H1 (cell line): ENCODE measurements around the gene PIP5K1C. TPM values are rescaled to one million over a fixed set of nuclear protein-coding genes. Genes with fewer than 3 reads are reported as not detected.
A peak's percentile ranks its signal among the peaks of the same experiment; 100 is the strongest.

ENCODE experiments used
- CTCF ChIA-PET: fragments of 300-600 bp; sonication (Branson Sonifier 250); formaldehyde crosslinking; loops from one replicate; lab custom pipeline; 2021; ENCODE audit not compliant: partially characterized antibody; lab: Charles Lee
- POLR2A ChIA-PET: fragments of 300-600 bp; sonication (Branson Sonifier 250); formaldehyde crosslinking; loops from one replicate; lab custom pipeline; 2021; ENCODE audit warnings: inconsistent platforms; ENCODE audit not compliant: partially characterized antibody; lab: Charles Lee
- DNase-seq, 2 experiments: peaks; one replicate each; pipeline versions ENCODE4 v3.0.0 to v3.0.0-alpha.2; 2010 to 2022; ENCODE audit warnings: low spot score in 2 of 2, low read depth in 1 of 2, mixed read lengths in 1 of 2
- FAIRE-seq: peaks from 2 replicates; lab custom pipeline; 2011; peaks lifted over from hg19 to GRCh38; lab: Jason Lieb, UNC
- H2AFZ ChIP-seq: 2 replicates; pipeline ENCODE4 v1.8.1; 2012; ENCODE audit warnings: low read length, inconsistent platforms
- H2AK5ac ChIP-seq: 2 replicates; pipeline ENCODE4 v1.6.1; 2013; ENCODE audit warnings: low read depth, low read length
- H2BK120ac ChIP-seq: replicated peaks from 2 replicates; pipeline ENCODE3; 2013; ENCODE audit warnings: low read depth, low read length, inconsistent platforms
- H2BK12ac ChIP-seq: 2 replicates; pipeline ENCODE4 v1.6.1; 2013; ENCODE audit warnings: low read depth, low read length
- H2BK15ac ChIP-seq: 2 replicates; pipeline ENCODE4 v1.6.1; 2013; ENCODE audit warnings: low read length
- H2BK20ac ChIP-seq: 2 replicates; pipeline ENCODE4 v1.6.1; 2013; ENCODE audit warnings: low read length
- H2BK5ac ChIP-seq: 2 replicates; pipeline ENCODE4 v1.6.1; 2013; ENCODE audit warnings: low read depth, low read length
- H3K14ac ChIP-seq: 2 replicates; pipeline ENCODE4 v1.6.1; 2013; ENCODE audit warnings: inconsistent platforms; ENCODE audit not compliant: insufficient read length
- H3K18ac ChIP-seq: 2 replicates; pipeline ENCODE4 v1.6.1; 2013; ENCODE audit warnings: low read length; ENCODE audit errors: extremely low read depth
- H3K23ac ChIP-seq: 2 replicates; pipeline ENCODE4 v1.6.1; 2013; ENCODE audit warnings: inconsistent platforms; ENCODE audit not compliant: insufficient read length
- H3K23me2 ChIP-seq: 2 replicates; pipeline ENCODE4 v1.6.1; 2013; ENCODE audit warnings: low read depth, low read length
- H3K27ac ChIP-seq: 2 replicates; pipeline ENCODE4 v1.6.1; 2011; ENCODE audit warnings: low read depth, low read length, inconsistent platforms
- H3K27me3 ChIP-seq, 4 experiments: replicated peaks in 1 of 4; 1 replicate in 1 of 4; 2 replicates in 3 of 4; pipeline versions ENCODE4 v1.6.1 to v1.8.1; 2011 to 2013; ENCODE audit warnings: low read length in 3 of 4, mild to moderate bottlenecking in 3 of 4, inconsistent platforms in 2 of 4, mixed read lengths in 2 of 4, moderate library complexity in 1 of 4; ENCODE audit not compliant: control insufficient read depth in 3 of 4, insufficient read depth in 3 of 4; ENCODE audit errors: extremely low read depth in 1 of 4
- H3K36me3 ChIP-seq, 4 experiments: 2 replicates each; pipeline versions ENCODE4 v1.6.1 to v1.8.1; 2011 to 2013; ENCODE audit warnings: mild to moderate bottlenecking in 4 of 4, low read length in 3 of 4, moderate library complexity in 2 of 4, control low read depth in 1 of 4, inconsistent platforms in 1 of 4; ENCODE audit not compliant: insufficient read depth in 4 of 4, control insufficient read depth in 2 of 4
- H3K4ac ChIP-seq: replicated peaks from 2 replicates; pipeline ENCODE3; 2013; ENCODE audit warnings: low read length, low read depth, mixed read lengths, inconsistent platforms; ENCODE audit not compliant: insufficient read length
- H3K4me1 ChIP-seq, 4 experiments: replicated peaks in 1 of 4; 1 replicate in 1 of 4; 2 replicates in 3 of 4; pipeline versions ENCODE4 v1.6.1 to v1.8.1; 2011 to 2013; ENCODE audit warnings: low read length in 3 of 4, inconsistent platforms in 2 of 4, mixed read lengths in 1 of 4; ENCODE audit not compliant: insufficient read depth in 4 of 4, control insufficient read depth in 3 of 4
- H3K4me2 ChIP-seq, 2 experiments: 2 replicates each; pipeline versions ENCODE4 v1.6.1 to v1.8.1; 2011 to 2013; ENCODE audit warnings: low read depth in 2 of 2, low read length in 2 of 2, control low read depth in 1 of 2, inconsistent platforms in 1 of 2, mild to moderate bottlenecking in 1 of 2; ENCODE audit not compliant: insufficient read depth in 1 of 2
- H3K4me3 ChIP-seq, 4 experiments: fragments of 200-600, 300-600 bp in 1 of 4; sonication (generic), shearing (Covaris generic), sonication (Bioruptor Twin) in 1 of 4; 2 replicates each; pipeline versions ENCODE4 v1.5.1 to v1.8.1; 2011 to 2016; ENCODE audit warnings: low read length in 4 of 4, low read depth in 3 of 4, control low read depth in 2 of 4, inconsistent platforms in 2 of 4, mild to moderate bottlenecking in 2 of 4, mixed read lengths in 1 of 4, moderate library complexity in 1 of 4; ENCODE audit not compliant: insufficient read depth in 2 of 4; ENCODE audit errors: extremely low read depth in 1 of 4
- H3K56ac ChIP-seq: replicated peaks from 2 replicates; pipeline ENCODE3; 2013; ENCODE audit warnings: low read depth, mild to moderate bottlenecking, mixed read lengths, low read length, inconsistent platforms; ENCODE audit not compliant: insufficient read length
- H3K79me1 ChIP-seq: 2 replicates; pipeline ENCODE4 v1.6.1; 2013; ENCODE audit warnings: low read depth, low read length, control low read depth
- H3K79me2 ChIP-seq, 2 experiments: 2 replicates each; pipeline versions ENCODE4 v1.6.1 to v1.8.1; 2012 to 2013; ENCODE audit warnings: low read length in 2 of 2, mild to moderate bottlenecking in 2 of 2, inconsistent platforms in 1 of 2; ENCODE audit not compliant: insufficient read depth in 2 of 2, control insufficient read depth in 1 of 2
- H3K9ac ChIP-seq, 4 experiments: replicated peaks in 1 of 4; 1 replicate in 1 of 4; 2 replicates in 3 of 4; pipeline versions ENCODE4 v1.6.1 to v1.8.1; 2011 to 2013; ENCODE audit warnings: low read depth in 3 of 4, low read length in 3 of 4, control low read depth in 2 of 4, mild to moderate bottlenecking in 2 of 4, moderate library complexity in 2 of 4, inconsistent platforms in 1 of 4; ENCODE audit errors: extremely low read depth in 1 of 4
- H3K9me3 ChIP-seq, 2 experiments: 2 replicates each; pipeline versions ENCODE4 v1.6.1 to v1.8.1; 2012 to 2013; ENCODE audit warnings: mild to moderate bottlenecking in 2 of 2, moderate library complexity in 2 of 2, control low read depth in 1 of 2, inconsistent platforms in 1 of 2, low read depth in 1 of 2, low read length in 1 of 2, mixed read lengths in 1 of 2; ENCODE audit not compliant: insufficient read depth in 2 of 2
- H4K20me1 ChIP-seq, 2 experiments: replicated peaks in 1 of 2; 2 replicates each; pipeline versions ENCODE3 to v1.8.1; 2011 to 2013; ENCODE audit warnings: inconsistent platforms in 2 of 2, low read length in 2 of 2, mild to moderate bottlenecking in 1 of 2; ENCODE audit not compliant: insufficient read depth in 2 of 2, control insufficient read depth in 1 of 2
- H4K5ac ChIP-seq: 2 replicates; pipeline ENCODE4 v1.6.1; 2013; ENCODE audit warnings: low read length, low read depth, mixed read lengths, inconsistent platforms; ENCODE audit not compliant: insufficient read length
- H4K8ac ChIP-seq: 2 replicates; pipeline ENCODE4 v1.8.0; 2013; ENCODE audit warnings: mild to moderate bottlenecking, moderate library complexity, low read length, inconsistent platforms; ENCODE audit not compliant: insufficient read depth; ENCODE audit errors: extremely low read depth
- H4K91ac ChIP-seq: replicated peaks from 2 replicates; pipeline ENCODE3; 2013; ENCODE audit warnings: low read length, mixed read lengths, inconsistent platforms; ENCODE audit not compliant: insufficient read length
- KDM1A ChIP-seq: fragments of 200-600, 300-600 bp; sonication (generic); IDR thresholded peaks from 2 replicates; pipeline ENCODE4 v1.7.1; 2016; ENCODE audit warnings: mild to moderate bottlenecking, low read length, borderline replicate concordance
- SIRT6 ChIP-seq: IDR thresholded peaks from one replicate; pipeline ENCODE4 v1.7.1; 2012; ENCODE audit warnings: low read length, inconsistent platforms
- WGBS, 2 experiments: shearing (Covaris generic) in 1 of 2; methylation state at CpG; one replicate each; pipeline versions ENCODE4 v1.1.6 to v1.1.7; 2013 to 2015; ENCODE audit warnings: low lambda C conversion rate in 2 of 2, mixed read lengths in 2 of 2, inconsistent platforms in 1 of 2, low coverage in 1 of 2, missing lambda C conversion rate in 1 of 2; ENCODE audit not compliant: insufficient replicate concordance in 2 of 2, insufficient coverage in 1 of 2, insufficient read length in 1 of 2; ENCODE audit errors: extremely low coverage in 1 of 2, missing lambda C conversion rate in 1 of 2; 5-methylcytosine and 5-hydroxymethylcytosine counted together
- polyA plus RNA-seq, 7 experiments: library from polyadenylated mRNA; depleted of rRNA in 3 of 7; stranded (reverse) in 5 of 7; unstranded in 2 of 7; fragments of >200 nt in 5 of 7; fragments of 200-250 nt in 2 of 7; gene quantifications; 1 replicate in 5 of 7; 2 replicates in 1 of 7; 4 replicates in 1 of 7; pipeline versions ENCODE4 v1.2.1 to v1.2.3, GENCODE V29; 2011 to 2013; ENCODE audit warnings: missing spikeins in 2 of 7, mixed read lengths in 2 of 7
- total RNA-seq: library from RNA; stranded (reverse); fragmentation: NEBNext Ultra II Directional; extraction: Animal tissue kit (Norgen Biotek cat#: 25700); gene quantifications from 2 replicates; pipeline ENCODE4 v1.2.1, GENCODE V29; 2021

PIP5K1C gene
- total and polyA plus RNA-seq, 2 of the 8 experiments (the other 6 are each of a cell fraction or from before 2014, with no cell fraction given) = 10.6 to 32.9 TPM

- Histone ChIP-seq H3K56ac (no peak overlapping the region), H3K4me2 (peak overlapping the region; percentile 82 to 83; a peak in 3 of 4 replicates), H3K9ac (peak overlapping the region in 1 of 4 experiments; percentile 27; a peak in 1 of 7 replicates), H2BK5ac (0 out of 2 replicates have a peak overlapping the region, but pooled peaks have one; percentile 35), H3K79me1 (no peaks in the 10 kb centered on the region), H3K4ac (peak overlapping the region; percentile 64), H4K91ac (peak overlapping the region; percentile 49), H3K14ac (no peak overlapping the region), H2BK12ac (peak overlapping the region; percentile 53; the same call in 1 of the 2 replicates), H4K8ac (no peak overlapping the region), H4K20me1 (peaks cover 2 to 10% of the 10 kb centered on the region in 2 experiments), H3K4me3 (peak overlapping the region in 1 of 4 experiments; percentile 64; a peak in 2 of 8 replicates), H2BK15ac (no peak overlapping the region; the same call in 1 of the 2 replicates), H3K4me1 (peaks cover 3 to 14% (median 12%) of the 10 kb centered on the region in 4 experiments), H3K79me2 (no peaks in the 10 kb centered on the region), H3K18ac (no peak overlapping the region), H3K27ac (no peak overlapping the region), H3K27me3 (peaks cover 0 to 16% (median 13%) of the 10 kb centered on the region in 4 experiments; a peak in 5 of 7 replicates), H4K5ac (no peak overlapping the region), H2AK5ac (no peak overlapping the region), H2BK20ac (no peak overlapping the region), H3K36me3 (peaks cover 0 to 18% (median 3%) of the 10 kb centered on the region in 4 experiments; a peak in 2 of 8 replicates), H3K9me3 (no peaks in the 10 kb centered on the region), H3K23me2 (peaks cover 18% of the 10 kb centered on the region; the same call in 1 of the 2 replicates), H2AFZ (no peak overlapping the region), H3K23ac (no peak overlapping the region), H2BK120ac (peak overlapping the region; percentile 13)
- ChIA-PET CTCF (interaction anchor here (0.6 to 4.0 kb wide), 11 partner anchors 10 to 92 kb away, joined by 3 to 23 read pairs (median 3); partner anchors contain the start of genes GIPC3 and PIP5K1C), POLR2A (interaction anchor here (0.8 to 1.8 kb wide), 7 partner anchors 9 to 64 kb away, joined by 3 to 6 read pairs (median 4); no protein-coding TSS in a partner anchor)
- TF ChIP-seq KDM1A (peak; percentile 75), SIRT6 (no peak)
- no peak for DNase-seq
- FAIRE-seq = no peak
- WGBS, 2 experiments = 80% methylated on average over 3 of the region's 3 CpGs; no CpG with 5 or more reads in 1 of the 2 experiments
Observed at GRCh38 chr19:3608079-3608641, 92.1 kb downstream of the PIP5K1C start.
